HG03108 (cell line): Measurements from ENCODE around the gene CDC20.
A peak's percentile ranks its signal among the peaks of the same experiment; 100 is the strongest.

Experiments used
- ATAC-seq: cut with Tn5 transposase; IDR thresholded peaks from one replicate; pipeline ENCODE4 v1.9.1; 2021; ENCODE audit warnings: moderate library complexity; ENCODE audit not compliant: unreplicated experiment

Gene CDC20

DNA sequence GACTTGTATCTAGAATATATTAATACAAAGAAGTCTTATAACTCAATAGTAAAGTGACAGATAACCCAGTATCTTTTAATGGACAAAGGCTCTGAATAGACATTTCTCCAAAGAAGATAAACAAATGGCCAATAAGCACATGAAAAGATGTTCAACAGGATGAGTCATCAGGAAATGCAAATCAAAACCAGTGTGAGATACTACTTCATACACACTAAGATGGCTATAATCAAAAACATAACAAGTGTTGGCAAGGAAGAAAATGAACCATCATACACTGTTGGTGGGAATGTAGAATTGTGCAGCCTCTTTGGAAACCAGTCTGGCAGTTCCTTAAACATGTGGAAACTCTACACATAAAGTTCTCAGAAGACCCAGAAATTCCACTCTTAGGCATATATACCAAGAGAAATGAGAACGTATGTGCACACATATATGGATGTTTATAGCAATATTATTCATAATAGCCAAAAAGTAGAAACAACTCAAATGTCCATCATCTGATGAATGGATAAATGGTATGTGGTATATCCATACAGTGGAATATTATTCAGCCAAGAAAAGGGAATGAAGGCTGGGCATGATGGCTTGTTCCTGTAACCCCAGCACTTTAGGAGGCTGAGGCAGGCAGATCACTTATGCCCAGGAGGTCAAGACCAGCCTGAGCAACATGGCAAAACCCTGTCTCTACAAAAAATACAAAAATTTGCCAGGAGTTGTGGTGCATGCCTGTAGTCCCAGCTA lies 31.1 kb upstream of the CDC20 start:
- ATAC-seq = no peak

DNA sequence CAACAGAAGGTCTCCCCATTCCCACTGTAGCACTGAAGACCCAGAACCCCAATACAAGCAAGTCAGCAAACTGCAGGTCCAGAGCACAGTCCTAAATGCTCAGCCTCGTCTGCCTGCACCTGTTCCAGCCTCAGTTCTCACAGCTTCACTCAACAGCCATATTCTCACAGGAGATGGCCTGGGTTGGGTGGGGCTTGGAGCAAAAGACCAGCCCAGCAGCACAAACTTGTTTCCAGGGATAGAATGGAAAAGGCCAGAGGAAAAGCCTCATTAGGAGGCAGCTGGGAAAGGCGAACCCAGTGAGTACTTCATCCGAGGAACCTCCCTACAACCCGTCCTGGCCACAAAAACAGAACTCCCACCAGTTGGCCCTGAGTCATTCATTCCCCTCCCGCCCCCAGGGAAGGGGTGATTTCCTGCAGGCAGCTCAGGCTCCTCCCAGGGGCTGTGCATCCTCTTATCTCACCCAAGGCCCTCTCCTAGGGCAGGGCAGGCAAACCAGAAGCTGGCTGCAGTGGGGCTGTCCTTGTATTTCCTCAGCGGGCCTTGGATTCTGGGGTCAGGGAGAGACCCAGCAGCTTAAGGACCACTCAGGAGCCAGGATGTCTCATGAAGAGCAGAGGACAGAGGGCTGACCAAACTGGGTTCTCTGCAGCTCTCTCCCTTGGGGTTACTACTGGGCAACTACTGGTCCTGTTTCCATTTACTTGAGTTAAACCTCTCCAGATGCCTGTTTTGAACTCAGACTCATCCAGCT lies 28.6 kb upstream of the CDC20 start:
- no peak for ATAC-seq

DNA sequence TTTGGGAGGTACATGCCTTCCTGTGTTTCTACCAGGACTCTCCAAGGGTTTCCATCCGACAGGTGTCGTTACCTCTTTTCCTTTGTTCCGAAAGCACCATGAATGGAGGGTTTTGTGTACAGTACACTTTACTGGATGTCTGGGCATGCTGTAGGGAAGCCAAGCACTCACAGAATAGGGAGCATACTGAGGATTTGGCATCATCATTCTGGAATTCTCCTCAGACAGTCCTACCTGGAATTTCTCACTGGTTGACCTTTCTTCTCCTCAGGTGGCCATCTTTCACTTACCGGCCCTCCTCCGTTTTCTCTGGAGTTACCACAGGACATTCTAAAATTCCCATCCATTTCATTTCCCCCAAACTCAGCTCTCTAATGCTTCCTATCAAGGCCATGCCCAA lies 27.1 kb upstream of the CDC20 start:
- ATAC-seq = no peak

DNA sequence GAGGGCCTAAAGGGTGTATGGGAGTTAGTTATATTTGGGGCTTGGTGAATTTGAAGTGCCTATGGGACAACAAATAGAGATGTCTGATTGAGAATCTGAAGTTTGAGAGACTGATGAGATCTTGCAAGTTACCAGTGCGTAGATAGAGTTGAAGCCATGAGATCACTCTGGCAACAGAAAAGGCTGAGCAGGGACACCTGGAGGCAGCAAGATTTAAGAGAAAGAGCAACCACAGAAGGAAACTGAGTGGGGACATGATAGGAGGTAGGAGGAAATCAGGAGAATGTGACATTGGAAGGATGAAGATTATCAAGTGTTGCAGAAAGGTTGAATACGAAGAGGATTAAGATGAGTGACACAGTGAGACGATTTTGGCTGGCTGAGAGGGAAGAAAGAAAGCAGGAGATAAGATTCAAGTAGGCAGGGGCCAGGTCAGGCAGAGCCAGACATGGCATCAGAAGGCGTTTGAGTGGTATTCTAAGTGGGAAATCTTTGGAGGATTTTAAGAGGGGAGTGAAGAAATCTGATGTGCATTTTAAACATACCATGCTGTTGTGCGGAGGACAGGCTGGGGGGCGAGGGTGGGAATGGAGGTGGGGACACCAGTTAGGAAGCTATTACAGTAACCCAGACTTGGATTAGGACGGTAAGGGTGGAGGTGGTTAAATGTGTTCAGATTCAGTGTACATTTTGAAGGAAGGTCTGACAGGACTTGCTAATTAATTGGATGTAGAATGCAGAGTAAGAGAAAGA lies 24.2 kb upstream of the CDC20 start:
- no peak for ATAC-seq

- no peak for ATAC-seq
Measured at GRCh38 chr1:43337588-43337987, 21.2 kb upstream of the CDC20 start, which contains the start of gene MPL. MPL (plus strand) TSS chr1:43337818; CDS start chr1:43337849, 31 bp downstream.

DNA sequence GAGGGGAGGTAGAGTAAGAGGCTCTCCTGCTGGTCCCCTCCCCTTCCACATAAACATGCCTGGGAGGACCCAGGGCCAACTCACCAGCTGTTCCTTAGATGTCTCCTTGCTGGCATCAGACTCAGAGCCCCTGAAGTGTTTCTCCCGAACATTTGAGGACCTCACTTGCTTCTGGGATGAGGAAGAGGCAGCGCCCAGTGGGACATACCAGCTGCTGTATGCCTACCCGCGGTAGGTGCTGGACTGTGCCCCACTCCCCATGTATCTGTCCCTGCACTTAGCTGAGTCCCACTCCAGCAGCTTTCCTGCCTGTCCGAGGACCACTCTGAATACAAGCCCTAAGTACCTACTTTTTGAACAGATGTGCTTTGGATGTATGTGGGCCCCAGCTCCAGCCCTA lies 20.8 kb upstream of the CDC20 start:
- no peak for ATAC-seq

- no peak for ATAC-seq
Measured at GRCh38 chr1:43339584-43340232, 19.1 kb upstream of the CDC20 start.

GRCh38 chr1:43340559-43340958 lies 18.2 kb upstream of the CDC20 start:
- ATAC-seq = no peak

DNA sequence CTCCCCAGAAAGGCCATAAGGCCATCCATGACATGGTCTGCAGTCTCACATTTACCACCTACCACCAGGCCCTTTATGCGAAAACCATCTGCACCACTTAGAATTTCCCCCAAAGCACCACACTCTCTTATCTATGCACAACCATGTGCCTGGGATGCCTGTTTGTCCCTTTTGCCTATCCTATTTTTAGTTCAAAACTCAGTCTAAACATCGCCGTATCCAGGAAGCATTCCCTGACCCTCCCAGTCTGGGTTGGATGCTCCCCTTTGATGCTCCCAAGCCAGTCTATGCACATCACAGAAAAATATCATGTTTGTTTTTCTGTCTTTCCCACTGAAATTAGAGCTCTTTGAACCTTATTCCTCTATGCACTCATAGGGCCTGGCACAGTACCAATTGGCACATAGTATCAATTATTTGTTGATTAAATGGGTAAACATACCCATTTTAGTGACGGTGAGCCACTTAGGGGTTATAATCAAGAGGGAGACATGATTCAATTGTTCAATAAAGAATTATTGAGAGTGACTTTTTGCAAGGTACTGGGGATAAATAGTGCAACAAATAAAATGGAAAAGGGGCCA lies 14.4 kb upstream of the CDC20 start:
- ATAC-seq = no peak

DNA sequence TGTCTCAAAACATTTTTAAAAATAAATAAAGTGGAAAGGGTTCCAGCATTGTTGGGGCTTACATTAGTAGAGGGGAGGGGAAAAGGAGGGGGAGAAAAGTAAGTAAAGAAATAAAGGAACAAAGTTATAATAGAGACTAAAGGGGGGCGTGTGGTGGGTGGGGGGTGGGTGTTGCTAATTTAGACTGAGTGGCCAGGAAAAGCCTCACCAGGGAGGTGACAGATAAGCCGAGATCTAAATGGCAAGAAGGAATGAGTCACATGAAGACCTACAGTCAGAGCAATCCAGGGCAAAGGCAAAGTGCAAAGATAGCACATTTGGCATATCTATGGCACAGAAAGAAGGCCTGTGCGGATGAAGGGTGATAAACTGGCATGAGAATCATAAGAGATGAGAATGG lies 13.7 kb upstream of the CDC20 start:
- ATAC-seq = no peak

- ATAC-seq = no peak
Measured at GRCh38 chr1:43346636-43347035, 12.1 kb upstream of the CDC20 start.

DNA sequence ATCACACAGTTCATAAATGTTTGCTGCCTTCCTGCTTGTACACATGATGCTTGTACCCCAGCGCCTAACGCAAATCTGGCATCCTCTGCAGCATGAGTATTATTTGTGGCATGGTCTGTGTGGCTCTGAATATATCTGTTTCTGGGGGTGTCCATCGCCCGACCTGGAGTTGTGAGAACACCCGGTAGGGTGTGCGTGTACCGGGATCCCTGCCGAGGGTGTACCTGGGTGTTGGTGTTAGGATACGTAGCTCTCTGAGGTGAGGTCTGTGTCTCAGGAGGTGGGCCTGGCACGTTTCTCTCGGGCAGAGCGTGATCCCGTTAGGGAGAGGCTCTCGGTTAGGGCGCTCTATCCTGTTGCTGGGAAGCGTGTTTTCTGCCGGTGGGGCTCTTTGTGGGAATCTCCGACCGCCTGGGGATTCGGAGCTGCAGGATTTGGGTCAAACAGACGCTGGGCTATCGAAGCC lies 10.4 kb upstream of the CDC20 start:
- no peak for ATAC-seq

GRCh38 chr1:43348809-43349593 lies 9.8 kb upstream of the CDC20 start:
- ATAC-seq = peak; percentile 65

GRCh38 chr1:43349594-43350306 lies 9.0 kb upstream of the CDC20 start:
- no peak for ATAC-seq

GRCh38 chr1:43350976-43351375 lies 7.8 kb upstream of the CDC20 start:
- no peak for ATAC-seq

DNA sequence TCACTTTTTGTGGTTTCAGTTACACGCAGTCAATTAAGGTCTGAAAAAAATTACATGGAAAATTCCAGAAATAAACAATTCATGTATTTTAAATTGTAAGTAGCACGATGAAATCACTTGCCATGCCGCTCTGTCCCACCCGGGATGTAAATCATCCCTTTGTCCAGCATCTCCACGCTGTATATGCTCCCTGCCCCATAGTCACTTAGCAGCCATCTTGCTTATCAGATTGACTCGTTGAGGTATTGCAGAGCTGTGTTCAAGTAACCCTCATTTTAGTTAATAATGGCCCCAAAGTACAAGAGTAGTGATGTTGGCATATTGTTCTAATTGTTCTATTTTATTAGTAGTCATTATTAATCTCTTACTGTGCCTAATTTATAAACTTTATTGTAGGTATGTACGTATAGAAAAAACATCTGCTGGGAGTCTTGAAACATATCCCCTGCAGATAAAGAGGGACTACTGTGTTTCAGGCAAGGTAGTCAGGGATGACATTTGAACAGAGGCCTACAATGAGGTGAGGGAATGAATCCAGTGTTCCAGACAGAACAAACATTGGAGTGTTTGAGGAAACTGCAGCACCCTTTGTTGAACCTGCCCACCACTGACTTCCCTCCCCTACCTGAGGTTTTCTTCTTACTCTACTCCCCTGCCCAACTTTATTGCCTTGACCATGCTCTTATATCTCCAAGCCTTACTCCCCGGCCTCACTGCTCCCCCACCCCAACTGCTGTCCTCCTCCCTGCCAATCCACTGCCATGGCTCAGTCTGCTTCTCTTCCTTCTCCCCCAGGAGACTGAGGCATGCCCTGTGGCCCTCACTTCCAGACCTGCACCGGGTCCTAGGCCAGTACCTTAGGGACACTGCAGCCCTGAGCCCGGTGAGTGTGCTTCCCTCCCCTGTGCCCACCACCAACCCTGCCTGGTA lies 7.1 kb upstream of the CDC20 start:
- ATAC-seq = no peak

GRCh38 chr1:43352351-43352705 lies 6.5 kb upstream of the CDC20 start:
- ATAC-seq = no peak

DNA sequence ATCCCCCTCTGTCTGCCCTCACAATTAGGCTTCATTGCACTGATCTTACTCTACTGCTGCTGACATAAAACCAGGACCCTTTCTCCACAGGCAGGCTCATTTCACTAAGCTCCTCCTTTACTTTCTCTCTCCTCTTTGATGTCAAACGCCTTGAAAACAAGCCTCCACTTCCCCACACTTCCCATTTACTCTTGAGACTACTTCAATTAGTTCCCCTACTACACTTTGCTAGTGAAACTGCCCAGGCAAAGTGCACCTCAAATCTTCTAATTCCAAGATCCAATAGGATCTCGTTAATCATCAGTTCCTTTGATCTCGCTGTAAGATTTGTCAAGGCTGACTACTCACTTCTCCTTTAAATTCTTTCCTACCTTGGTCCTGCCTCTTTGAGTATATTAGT lies 5.9 kb upstream of the CDC20 start:
- no peak for ATAC-seq
